ENCODE data around the gene NOL4L. TPM values are rescaled to one million over a fixed set of nuclear protein-coding genes. Genes with fewer than 3 reads are reported as not detected.
A peak's percentile ranks its signal among the peaks of the same experiment; 100 is the strongest.

Gene NOL4L
- total RNA-seq, 1 experiment from 2014 or later: 31.7 TPM

GRCh38 chr20:32479012-32479411 lies 106.1 kb downstream of the NOL4L start:
- Histone ChIP-seq H3K27me3 (ENCODE audit: insufficient read depth, low read length) (no peaks in the 10 kb centered on the region), H3K23ac (ENCODE audit: insufficient read length, low read depth, low read length) (no peak overlapping the region), H3K79me2 (ENCODE audit: insufficient read depth, low read length) (peaks cover 31% of the 10 kb centered on the region; the same call in 1 of the 2 replicates), H3K23me2 (ENCODE audit: insufficient read length, low read depth, low read length, poor library complexity, severe bottlenecking) (peaks cover 4% of the 10 kb centered on the region), H3K4me1 (ENCODE audit: insufficient read depth, low read length) (peaks cover 8% of the 10 kb centered on the region; the same call in 1 of the 2 replicates), H2AK5ac (ENCODE audit: insufficient read length, low read length) (no peak overlapping the region), H4K8ac (replicated peaks; ENCODE audit: insufficient read length, low read depth, low read length) (no peak overlapping the region), H4K91ac (ENCODE audit: insufficient read length, low read depth, low read length) (no peak overlapping the region), H3K4ac (ENCODE audit: low read depth, low read length) (no peak overlapping the region), H2AFZ (ENCODE audit: low read length) (no peak overlapping the region), H2BK20ac (ENCODE audit: low read depth, low read length, poor library complexity, severe bottlenecking) (no peak overlapping the region), H3K14ac (ENCODE audit: insufficient read depth, low read length) (no peak overlapping the region), H3K56ac (ENCODE audit: insufficient read length, low read depth, low read length) (no peak overlapping the region), H3K27ac (ENCODE audit: insufficient read length, low read depth, low read length) (no peak overlapping the region), H3T11ph (ENCODE audit: low read length) (no peak overlapping the region), H2BK15ac (ENCODE audit: low read depth, low read length) (no peak overlapping the region), H3K4me2 (ENCODE audit: insufficient read depth, insufficient read length, low read length) (no peak overlapping the region), H3K9me3 (ENCODE audit: control insufficient read depth, low read depth, low read length) (no peaks in the 10 kb centered on the region), H2BK12ac (ENCODE audit: insufficient read length, low read depth, low read length) (no peak overlapping the region), H4K20me1 (ENCODE audit: control insufficient read depth, insufficient read depth, insufficient read length) (no peaks in the 10 kb centered on the region), H3K18ac (ENCODE audit: insufficient read length, low read depth, low read length) (no peak overlapping the region), H3K9ac (ENCODE audit: extremely low read depth, insufficient read length, low read length) (no peak overlapping the region), H2BK120ac (ENCODE audit: low read depth, low read length, poor library complexity, severe bottlenecking) (no peak overlapping the region), H3K79me1 (ENCODE audit: insufficient read depth, low read depth, low read length, poor library complexity, severe bottlenecking) (peaks cover 2% of the 10 kb centered on the region), H4K5ac (ENCODE audit: insufficient read length, low read depth, low read length) (no peak overlapping the region), H2BK5ac (ENCODE audit: insufficient read length, low read length) (no peak overlapping the region)
- Mint-ChIP-seq H3K27me3 (ENCODE audit: low read depth) (no peaks in the 10 kb centered on the region; the same call in none of the 2 replicates), H3K27ac (peak overlapping the region in 1 of 3 experiments; percentile 70; a peak in 1 of 7 replicates), H3K4me1 (peaks cover 60 to 64% of the 10 kb centered on the region in 2 experiments), H3K36me3 (ENCODE audit: insufficient read depth in 1 of 3, low read depth in 3 of 3) (peaks cover 0 to 2% (median 0%) of the 10 kb centered on the region in 3 experiments; a peak in 2 of 7 replicates), H3K9me3 (no peaks in the 10 kb centered on the region), H3K4me3 (no peak overlapping the region; a peak in 1 of 5 replicates)
- DNase-seq: no peak
- TF ChIP-seq CTCF (conservative IDR thresholded peaks at IDR 0.05): no peak
- no CpG with 5 or more reads among the region's 5 CpGs for WGBS (ENCODE audit: extremely low coverage, insufficient read length, low lambda C conversion rate)
